NCI-H146 (cell line): ENCODE measurements around the gene TCEANC.
"Not testable (repeated sequence)": the region's sequence is repeated elsewhere in the genome, so short reads cannot be mapped to it uniquely, and the experiment has no call there.

Source experiments
- DNase-seq: peaks from one replicate; lab custom pipeline; 2025; lab: John Stamatoyannopoulos, UW

The TCEANC gene

GRCh38 chrX:13652850-13653693 lies at the start of gene TCEANC:
Gene TCEANC, plus strand, starts transcription at chrX:13653141. Its CDS starts 9,368 bp downstream, at chrX:13662509.
- DNase-seq = peak; percentile 94

DNA sequence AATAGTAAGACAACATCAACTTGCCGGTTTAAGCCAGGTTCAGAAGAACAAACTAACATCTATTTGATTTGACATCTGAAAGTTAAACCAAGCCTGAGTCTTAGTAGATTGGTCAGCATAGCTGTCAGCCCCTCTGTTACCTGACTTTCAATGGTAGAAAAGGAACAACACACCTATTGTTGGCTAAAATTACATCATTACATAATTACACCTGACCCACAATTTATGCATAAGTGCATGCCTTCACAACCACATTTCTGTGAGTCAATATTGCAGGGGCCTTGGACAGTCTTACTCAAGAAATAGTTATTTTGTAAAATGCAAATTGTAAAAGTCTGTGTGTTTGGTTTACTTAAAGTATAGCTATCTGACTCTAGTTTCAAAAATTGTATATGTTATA lies 47.3 kb upstream of the TCEANC start:
- no peak for DNase-seq

DNA sequence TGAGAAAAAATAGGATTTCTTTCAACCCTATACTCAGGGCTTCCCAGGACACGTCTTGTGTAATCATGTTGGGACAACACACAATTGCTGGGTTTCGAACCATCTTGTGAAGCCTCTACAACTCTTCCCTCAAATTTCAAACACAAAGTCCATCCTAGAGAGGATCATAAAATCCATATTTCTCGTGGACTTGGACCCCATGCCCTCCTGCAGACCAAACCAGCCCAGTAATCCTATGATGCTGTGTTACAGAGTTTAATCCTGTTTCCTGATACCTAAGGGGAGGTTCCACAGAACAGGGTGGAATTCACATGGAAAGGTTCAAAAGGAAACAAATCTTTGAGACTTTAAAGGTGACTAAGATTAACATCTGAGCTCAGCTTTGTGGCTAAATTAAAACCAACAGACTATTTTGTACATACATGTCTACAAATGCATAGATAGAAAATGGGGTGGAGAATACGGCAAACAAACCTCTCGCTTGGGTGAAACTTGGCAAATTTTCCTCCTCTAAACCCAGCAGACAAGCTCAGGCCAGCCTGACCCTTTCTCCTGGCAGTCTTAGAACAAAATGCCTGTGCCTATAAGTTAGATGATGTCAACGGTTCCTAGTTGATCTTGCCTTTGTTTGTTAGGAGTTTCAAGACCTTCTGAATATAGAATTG lies 45.5 kb upstream of the TCEANC start:
- DNase-seq = no peak

DNA sequence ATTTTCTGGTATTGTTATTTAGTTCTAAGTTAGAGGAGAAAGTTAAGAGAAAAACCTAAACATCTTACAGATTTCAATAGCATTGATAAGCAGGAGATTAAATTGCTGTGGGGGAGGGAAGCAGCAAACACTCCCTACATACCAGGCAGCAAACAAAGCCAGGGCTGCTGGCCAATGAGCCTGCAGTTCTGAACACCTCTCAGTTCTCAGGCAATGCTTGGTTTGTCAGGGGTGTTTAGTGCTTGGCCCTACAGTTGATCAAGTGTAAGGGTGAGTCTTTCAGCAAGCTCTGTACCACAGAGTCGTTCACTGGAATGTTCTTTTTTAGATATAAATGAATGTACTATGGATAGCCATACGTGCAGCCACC lies 45.0 kb upstream of the TCEANC start:
- no peak for DNase-seq

- no peak for DNase-seq
Measured at GRCh38 chrX:13614154-13614553, 38.8 kb upstream of the TCEANC start.

GRCh38 chrX:13620207-13620606 lies 32.7 kb upstream of the TCEANC start:
- no peak for DNase-seq

DNA sequence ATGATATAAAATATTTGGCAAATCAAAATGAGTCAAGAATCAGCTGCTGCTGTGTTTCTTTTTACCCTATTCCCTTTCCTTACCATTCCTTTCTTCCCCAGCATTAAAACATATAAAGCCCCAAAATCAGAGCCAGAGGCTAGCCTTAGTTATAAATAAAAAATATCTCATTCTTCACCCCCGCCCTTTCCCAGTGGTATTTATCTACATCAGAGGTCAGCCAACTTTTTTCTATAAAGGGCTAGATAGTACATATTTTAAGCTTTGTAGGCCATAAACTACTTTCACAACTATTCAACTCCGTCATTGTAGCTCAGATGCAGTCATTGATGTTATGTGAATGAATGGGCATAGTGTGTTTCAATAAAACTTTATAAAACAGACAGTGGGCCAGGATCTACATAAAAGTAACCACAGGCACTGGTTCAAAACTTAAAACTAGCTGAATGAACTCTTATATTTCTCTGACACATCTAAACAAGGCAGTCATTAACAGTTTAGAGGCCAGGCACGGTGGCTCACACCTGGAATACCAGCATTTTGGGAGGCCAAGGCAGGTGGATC lies 30.5 kb upstream of the TCEANC start:
- no peak for DNase-seq

DNA sequence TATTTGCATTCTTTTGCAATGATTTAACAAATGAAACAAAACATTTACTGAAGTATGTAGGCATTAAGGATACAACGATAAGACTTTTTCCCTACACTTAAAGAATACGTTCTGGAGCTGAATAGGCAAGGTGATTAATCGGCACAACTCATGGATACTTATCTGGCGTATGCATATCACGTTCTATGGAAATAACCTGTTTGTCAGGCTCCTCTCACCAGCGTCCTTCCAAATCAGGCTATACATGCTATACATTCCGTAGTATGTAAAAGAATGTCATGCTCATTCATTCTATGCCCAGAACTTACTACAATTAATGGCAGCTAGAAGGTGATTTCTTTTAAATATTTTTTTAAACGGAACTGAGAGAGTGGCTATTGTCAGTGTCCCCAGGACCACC lies 25.6 kb upstream of the TCEANC start:
- DNase-seq = no peak

GRCh38 chrX:13637224-13637623 lies 15.7 kb upstream of the TCEANC start:
- DNase-seq = not testable (repeated sequence)

DNA sequence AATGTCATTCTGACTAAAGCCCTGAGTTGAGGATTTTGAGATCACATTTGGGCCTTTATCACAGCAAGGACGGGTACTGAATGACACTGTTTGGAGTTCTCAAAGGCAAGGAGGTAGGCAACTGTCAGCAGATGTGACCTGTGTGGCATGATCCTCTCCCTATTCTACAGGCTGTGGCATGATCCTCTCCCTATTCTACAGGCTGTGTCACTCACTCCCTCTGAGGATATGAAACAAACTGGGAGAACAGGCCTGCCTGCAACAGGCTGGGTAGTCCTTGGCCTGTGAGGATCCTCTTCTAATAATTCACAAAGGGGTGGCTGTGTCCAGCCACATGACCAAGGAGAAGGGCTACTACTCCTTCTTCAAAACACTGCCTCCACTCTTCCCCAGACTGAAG lies 14.9 kb upstream of the TCEANC start:
- no peak for DNase-seq

DNA sequence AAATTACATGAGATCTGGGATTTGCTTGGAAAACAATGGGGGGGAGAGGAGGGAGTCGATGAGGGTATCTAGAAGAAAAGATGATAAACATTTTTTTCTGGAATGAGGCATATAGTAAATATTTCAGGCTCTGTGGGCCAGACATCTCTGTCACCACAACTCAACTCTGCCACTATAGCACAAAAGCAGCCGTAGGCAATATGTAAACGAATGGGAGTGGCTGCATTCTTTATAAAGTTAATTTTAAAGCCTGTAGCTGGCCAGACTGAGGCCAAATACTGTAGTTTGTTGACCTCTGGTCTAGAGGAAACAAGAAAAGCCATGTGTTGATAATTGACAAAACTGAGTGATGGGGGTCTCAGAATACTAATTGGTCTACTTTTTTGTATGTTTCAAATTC lies 14.1 kb upstream of the TCEANC start:
- DNase-seq = no peak

- not testable (repeated sequence) for DNase-seq
Measured at GRCh38 chrX:13641684-13642083, 11.3 kb upstream of the TCEANC start.

DNA sequence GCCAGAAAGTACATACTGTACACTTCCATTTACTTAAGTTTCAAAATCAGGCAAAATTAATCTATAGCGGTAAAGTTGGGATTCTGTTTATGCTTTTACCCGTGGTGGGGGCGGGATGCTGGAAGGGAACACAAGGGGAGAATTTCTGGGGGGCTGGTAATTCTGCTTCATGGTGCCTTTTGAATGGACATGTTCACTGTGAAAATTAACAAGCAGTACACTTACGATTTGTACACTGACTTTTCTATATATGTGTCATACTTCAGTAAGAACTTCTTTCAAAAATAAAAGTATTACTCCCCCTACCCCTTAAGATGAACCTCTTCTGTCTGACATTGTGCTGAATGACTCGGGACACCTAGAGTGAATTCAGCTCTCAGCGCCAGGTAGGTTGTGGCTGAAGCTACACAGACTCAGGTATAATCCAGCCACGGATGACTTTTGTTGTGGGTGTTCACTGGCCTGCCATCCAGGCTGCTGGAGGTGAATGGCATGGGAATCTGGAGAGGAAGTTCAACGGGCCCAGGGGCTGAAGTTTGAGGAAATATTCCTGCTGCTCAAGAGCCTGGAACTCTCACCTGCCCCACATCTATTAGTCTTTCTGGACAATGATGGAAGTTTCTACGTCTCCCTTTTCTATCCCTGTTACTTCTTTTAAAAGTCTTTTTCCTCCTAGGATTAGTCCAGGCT lies 7.3 kb upstream of the TCEANC start:
- DNase-seq = no peak

DNA sequence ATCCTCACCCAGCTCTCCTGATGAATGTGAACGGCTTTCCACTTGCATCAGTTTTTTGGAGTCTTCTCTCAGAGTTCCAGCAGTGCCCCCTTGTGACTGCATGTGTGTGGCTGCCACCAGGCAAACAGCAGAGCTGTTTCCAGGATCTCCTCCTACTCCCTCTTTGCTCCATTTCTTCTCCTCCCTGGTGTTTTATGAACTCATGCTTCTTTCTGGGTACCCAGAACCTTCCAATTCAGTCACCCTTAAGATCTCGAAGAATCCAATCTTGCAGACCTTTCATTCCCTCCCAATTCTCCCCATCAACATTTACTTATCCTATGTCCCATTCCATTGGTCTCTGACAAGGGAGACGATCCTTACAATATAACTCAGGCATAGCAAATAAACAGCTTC lies 6.8 kb upstream of the TCEANC start:
- peak; percentile 61 for DNase-seq

DNA sequence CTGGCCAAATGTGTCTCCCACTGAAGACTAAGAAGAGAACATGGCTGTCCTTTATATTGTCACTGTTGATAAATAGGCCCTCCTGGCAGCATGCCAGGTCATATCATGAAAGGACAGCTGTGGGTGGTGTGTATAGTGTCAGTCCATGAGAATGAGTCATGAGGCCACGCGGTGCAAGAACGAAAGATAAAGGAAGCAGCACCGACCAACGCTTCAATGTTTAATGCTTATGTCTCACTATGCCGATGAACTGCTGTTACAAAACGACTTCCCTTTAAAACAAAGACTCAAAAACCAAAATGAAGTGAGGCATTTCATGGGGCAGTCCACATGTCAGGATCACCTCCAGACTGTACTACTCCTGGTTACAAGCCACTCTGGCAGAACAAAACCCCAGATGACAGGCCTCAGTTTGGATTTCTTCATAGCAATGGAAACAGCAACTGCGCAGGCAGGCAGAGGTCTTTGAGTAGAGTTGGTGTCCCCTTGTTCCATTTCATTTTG lies 5.2 kb upstream of the TCEANC start:
- DNase-seq = peak; percentile 92

- not testable (repeated sequence) for DNase-seq
Measured at GRCh38 chrX:13648336-13648735, 4.6 kb upstream of the TCEANC start.

DNA sequence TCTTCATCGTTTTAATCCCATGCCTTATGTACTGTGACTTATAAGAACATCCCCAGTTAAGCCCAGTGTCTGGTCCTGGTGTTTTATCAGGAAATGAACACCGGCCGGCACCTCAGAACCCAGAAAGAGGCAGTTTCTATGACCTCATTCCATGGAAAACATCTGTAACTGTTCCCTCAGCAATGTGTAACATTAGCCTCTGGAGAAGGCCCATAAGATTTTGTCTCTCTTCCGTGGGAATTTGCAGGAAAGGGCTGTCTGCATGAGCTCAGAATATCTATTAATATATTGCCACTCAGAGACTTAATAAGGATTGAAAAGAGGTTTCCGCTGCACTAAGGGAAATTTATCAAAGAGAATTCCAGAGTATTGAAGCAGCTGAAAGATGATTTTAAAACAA lies 3.1 kb upstream of the TCEANC start:
- no peak for DNase-seq

- no peak for DNase-seq
Measured at GRCh38 chrX:13650318-13650717, 2.6 kb upstream of the TCEANC start.

- no peak for DNase-seq
Measured at GRCh38 chrX:13651150-13651549, 1.8 kb upstream of the TCEANC start.

DNA sequence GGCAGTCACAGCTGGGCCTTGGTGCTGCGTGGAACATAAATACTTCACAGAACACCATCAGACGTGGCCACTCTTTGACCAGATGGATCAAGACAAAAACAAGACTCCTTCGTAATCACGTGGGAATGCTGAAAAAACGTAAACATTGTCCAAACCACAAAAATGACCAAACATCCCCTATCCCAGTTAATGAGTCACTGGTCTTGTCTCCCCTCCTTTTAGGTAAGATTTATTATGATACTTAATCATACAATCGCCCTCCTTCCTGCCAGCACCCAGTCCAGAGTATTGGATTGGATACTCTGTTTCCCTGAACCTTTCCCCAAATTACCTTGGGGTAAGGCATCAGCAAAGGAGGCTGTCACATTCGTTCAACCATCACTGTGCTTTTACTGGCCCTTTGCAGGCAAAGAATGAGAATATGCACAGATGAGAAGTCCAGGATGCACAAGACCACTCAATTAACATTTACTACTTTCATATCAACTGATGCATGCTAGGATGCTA lies 601 bp upstream of the TCEANC start:
- no peak for DNase-seq

DNA sequence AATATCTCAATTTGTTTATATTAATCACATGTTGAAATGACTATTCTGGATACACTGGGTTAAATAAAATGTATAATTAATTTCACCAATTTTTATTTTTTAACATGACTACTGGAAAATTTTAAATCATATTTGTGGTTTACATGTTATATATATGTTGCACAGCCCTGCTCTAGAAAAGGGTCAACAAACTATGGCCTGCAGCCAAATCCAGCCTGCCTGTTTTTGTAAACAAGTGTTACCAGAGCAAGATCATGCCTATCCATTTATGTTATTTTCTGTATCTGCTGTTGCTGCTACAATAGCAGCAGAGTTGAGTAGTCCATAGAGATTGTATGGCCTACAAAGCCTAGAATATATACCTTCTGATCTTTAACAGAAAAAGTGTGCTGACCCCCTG lies 1.2 kb downstream of the TCEANC start:
- no peak for DNase-seq

DNA sequence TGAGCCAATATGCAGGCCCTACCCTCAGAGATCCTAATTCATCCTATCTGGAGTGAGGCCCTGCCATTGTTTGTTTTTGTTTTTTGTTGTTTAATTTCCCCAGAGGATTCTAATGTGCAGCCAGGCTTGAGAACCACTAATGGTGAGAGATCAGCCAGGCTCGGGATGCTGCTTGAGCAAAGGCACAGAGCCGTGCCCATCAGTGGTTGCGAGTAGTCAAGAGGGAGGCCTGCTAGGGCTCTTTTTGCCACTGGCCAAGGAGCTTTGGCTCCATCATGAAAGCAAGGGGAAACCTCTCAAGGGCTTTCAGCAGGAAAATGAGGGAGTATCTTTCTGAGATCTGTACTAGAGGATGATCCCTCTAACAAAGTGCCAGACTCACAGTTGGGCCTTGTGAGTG lies 2.7 kb downstream of the TCEANC start:
- DNase-seq = no peak
